HepG2 (cell line): ENCODE data around the gene ZNF382. TPM values are rescaled to one million over a fixed set of nuclear protein-coding genes. Genes with fewer than 3 reads are reported as not detected.

ENCODE experiments used
- ATF2 ChIP-seq: sonication (generic); formaldehyde crosslinking; IDR thresholded peaks from 2 replicates; pipeline ENCODE4 v1.4.0; 2020; ENCODE audit warnings: missing genetic modification reagents
- BCLAF1 ChIP-seq: fragments of 450-650 bp; IDR thresholded peaks from 2 replicates; pipeline ENCODE4 v1.6.1; 2017; ENCODE audit warnings: mild to moderate bottlenecking
- DNMT3B ChIP-seq: conservative IDR thresholded peaks from 2 replicates; pipeline ENCODE4 v1.6.1; 2016; ENCODE audit warnings: missing biosample characterization, control low read depth
- GATA4 ChIP-seq: sonication (generic); IDR thresholded peaks from 2 replicates; pipeline ENCODE4 v1.6.1; 2016; ENCODE audit warnings: antibody characterized with exemption, low read depth, borderline replicate concordance
- GMEB2 ChIP-seq: IDR thresholded peaks from 2 replicates; pipeline ENCODE4 v1.6.1; 2016; ENCODE audit warnings: missing biosample characterization, missing genetic modification reagents, low read depth
- NONO ChIP-seq, 2 experiments: fragments of 450-650 bp in 1 of 2; sonication (generic) in 1 of 2; formaldehyde crosslinking in 1 of 2; IDR thresholded peaks in 1 of 2; conservative IDR thresholded peaks in 1 of 2; 2 replicates each; pipeline versions ENCODE4 v1.6.1 to v1.8.0; 2017 to 2022; ENCODE audit warnings: mild to moderate bottlenecking in 1 of 2, missing genetic modification reagents in 1 of 2, moderate library complexity in 1 of 2
- PHF21A ChIP-seq: sonication (generic); formaldehyde crosslinking; IDR thresholded peaks from 2 replicates; pipeline ENCODE4 v1.5.0; 2020; ENCODE audit warnings: mild to moderate bottlenecking, missing genetic modification reagents
- POLR2G ChIP-seq: fragments of 200-400 bp; formaldehyde crosslinking; IDR thresholded peaks from 2 replicates; pipeline ENCODE4 v1.6.1; 2018; ENCODE audit warnings: mild to moderate bottlenecking, low read depth, low read length, moderate library complexity
- PRMT3 ChIP-seq: sonication (generic); formaldehyde crosslinking; IDR thresholded peaks from 2 replicates; pipeline ENCODE4 v1.8.1; 2022; ENCODE audit warnings: low read depth, mild to moderate bottlenecking, moderate library complexity, missing genetic modification reagents, borderline replicate concordance
- RCOR2 ChIP-seq: IDR thresholded peaks from 2 replicates; pipeline ENCODE4 v1.6.1; 2016; ENCODE audit warnings: missing biosample characterization, missing genetic modification reagents
- RFX3 ChIP-seq: IDR thresholded peaks from 2 replicates; pipeline ENCODE4 v1.6.1; 2016; ENCODE audit warnings: missing biosample characterization, missing genetic modification reagents
- SMARCC2 ChIP-seq: fragments of 450-650 bp; IDR thresholded peaks from 2 replicates; pipeline ENCODE4 v1.6.1; 2017; ENCODE audit warnings: antibody characterized with exemption, mild to moderate bottlenecking
- SP5 ChIP-seq: IDR thresholded peaks from 2 replicates; pipeline ENCODE4 v1.6.1; 2016; ENCODE audit warnings: low read depth, borderline replicate concordance
- SRSF9 ChIP-seq: fragments of 200-400 bp; formaldehyde crosslinking; IDR thresholded peaks from 2 replicates; pipeline ENCODE4 v1.6.1; 2018; ENCODE audit warnings: borderline replicate concordance, mild to moderate bottlenecking, low read depth, low read length; ENCODE audit not compliant: insufficient read depth, poor library complexity, severe bottlenecking
- THRA ChIP-seq: sonication (generic); formaldehyde crosslinking; IDR thresholded peaks from 2 replicates; pipeline ENCODE4 v1.4.0; 2020; ENCODE audit warnings: missing genetic modification reagents, borderline replicate concordance
- ZNF317 ChIP-seq: sonication (generic); formaldehyde crosslinking; IDR thresholded peaks from 2 replicates; pipeline ENCODE4 v1.5.0; 2020; ENCODE audit warnings: mild to moderate bottlenecking, missing genetic modification reagents
- ZNF343 ChIP-seq: sonication (generic); formaldehyde crosslinking; IDR thresholded peaks from 2 replicates; pipeline ENCODE4 v1.4.0; 2020; ENCODE audit warnings: mild to moderate bottlenecking, missing genetic modification reagents
- ZNF597 ChIP-seq: sonication (generic); formaldehyde crosslinking; IDR thresholded peaks from 2 replicates; pipeline ENCODE4 v1.5.0; 2020; ENCODE audit warnings: missing genetic modification reagents
- ZNF644 ChIP-seq: IDR thresholded peaks from 2 replicates; pipeline ENCODE4 v1.6.1; 2016; ENCODE audit warnings: low read depth
- ZNF782 ChIP-seq: sonication (generic); formaldehyde crosslinking; IDR thresholded peaks from 2 replicates; pipeline ENCODE4 v1.4.0; 2020; ENCODE audit warnings: missing genetic modification reagents, mild to moderate bottlenecking, borderline replicate concordance
- ZNF878 ChIP-seq: sonication (generic); formaldehyde crosslinking; IDR thresholded peaks from 2 replicates; pipeline ENCODE4 v1.8.1; 2023; ENCODE audit warnings: mild to moderate bottlenecking, missing genetic modification reagents, moderate library complexity
- polyA plus RNA-seq, 8 experiments: library from polyadenylated mRNA; depleted of rRNA in 3 of 8; stranded (reverse) in 7 of 8; unstranded in 1 of 8; fragments of >200 nt; fragmentation: Illumina TruSeq in 4 of 8; extraction: Trizol in 4 of 8; gene quantifications; 2 replicates each; pipeline versions ENCODE4 v1.2.1 to v1.2.3, GENCODE V29; 2011 to 2016; ENCODE audit warnings: low read depth in 4 of 8, missing spikeins in 1 of 8, mixed read lengths in 1 of 8; ENCODE audit not compliant: insufficient read depth in 1 of 8
- total RNA-seq, 5 experiments: library from RNA; depleted of rRNA; stranded (reverse); fragments of >200 nt; fragmentation: Illumina TruSeq; extraction: Trizol; gene quantifications; 2 replicates each; pipeline ENCODE4 v1.2.3, GENCODE V29; 2016; ENCODE audit warnings: low read depth in 1 of 5

The ZNF382 gene
- total and polyA plus RNA-seq, 2 of the 13 experiments (the other 11 are each of a cell fraction or from before 2014, with no cell fraction given) = 2.3 to 6.8 TPM

- TF ChIP-seq GMEB2 (no peak), ZNF317 (CRISPR knock-in tag) (peak; percentile 57; the same call in 1 of the 2 replicates), ZNF878 (CRISPR knock-in tag) (no peak), SRSF9 (no peak), THRA (no peak), PRMT3 (CRISPR knock-in tag) (no peak), GATA4 (0 out of 2 replicates have a peak, but pooled peaks have one; percentile 57), SMARCC2 (no peak), ZNF597 (no peak), BCLAF1 (no peak), RCOR2 (CRISPR knock-in tag) (no peak), ATF2 (CRISPR knock-in tag) (no peak), NONO (IDR thresholded peaks at IDR 0.05) (no peak), NONO (CRISPR knock-in tag; conservative IDR thresholded peaks at IDR 0.05) (peak; percentile 66; the same call in 1 of the 2 replicates), SP5 (CRISPR knock-in tag) (no peak), POLR2G (peak; percentile 91), ZNF343 (CRISPR knock-in tag) (no peak), ZNF782 (CRISPR knock-in tag) (no peak), PHF21A (CRISPR knock-in tag) (peak; percentile 56), ZNF644 (CRISPR knock-in tag) (no peak), RFX3 (CRISPR knock-in tag) (no peak), DNMT3B (CRISPR knock-in tag) (no peak)
These were observed at the start of gene ZNF382 (continued) for GRCh38 chr19:36605101-36605876.
